NCI-H2081 treated with DMSO at 0.1 percent for 48 hours (cell line): Measurements from ENCODE around the gene MIER2.
"Not testable (repeated sequence)": the region's sequence is repeated elsewhere in the genome, so short reads cannot be mapped to it uniquely, and the experiment has no call there.

ENCODE experiments used
- DNase-seq: peaks from one replicate; lab custom pipeline; 2025; lab: John Stamatoyannopoulos, UW

MIER2 gene

GRCh38 chr19:344625-345319, at the start of gene MIER2:
Gene MIER2 (minus strand): TSS chr19:344796. CDS start chr19:344782, 14 bp downstream.
- DNase-seq: peak; percentile 22

GRCh38 chr19:393560-393959, 49.0 kb upstream of the MIER2 start:
- not testable (repeated sequence) for DNase-seq

- no peak for DNase-seq
These were observed 47.9 kb upstream of the MIER2 start for GRCh38 chr19:392375-392970.

- DNase-seq: no peak
These were observed 47.3 kb upstream of the MIER2 start for GRCh38 chr19:391726-392374.

GRCh38 chr19:391207-391557, 46.6 kb upstream of the MIER2 start:
- DNase-seq: no peak

GRCh38 chr19:390386-391206, 46.0 kb upstream of the MIER2 start:
- DNase-seq: no peak

- DNase-seq: no peak
These were observed 45.3 kb upstream of the MIER2 start for GRCh38 chr19:389935-390289.

- no peak for DNase-seq
These were observed 44.8 kb upstream of the MIER2 start for GRCh38 chr19:389255-389934.

- no peak for DNase-seq
These were observed 44.1 kb upstream of the MIER2 start for GRCh38 chr19:388691-389090.

- no peak for DNase-seq
These were observed 43.2 kb upstream of the MIER2 start for GRCh38 chr19:387777-388176.

- DNase-seq: not testable (repeated sequence)
These were observed 42.2 kb upstream of the MIER2 start for GRCh38 chr19:386632-387301.

- not testable (repeated sequence) for DNase-seq
These were observed 41.6 kb upstream of the MIER2 start for GRCh38 chr19:386189-386588.

GRCh38 chr19:384799-385169, 40.2 kb upstream of the MIER2 start:
- no peak for DNase-seq

GRCh38 chr19:383922-384798, 39.6 kb upstream of the MIER2 start:
- no peak for DNase-seq

GRCh38 chr19:383040-383439, 38.4 kb upstream of the MIER2 start:
- no peak for DNase-seq

- not testable (repeated sequence) for DNase-seq
These were observed 38.0 kb upstream of the MIER2 start for GRCh38 chr19:382578-382977.

GRCh38 chr19:381901-382300, 37.3 kb upstream of the MIER2 start:
- DNase-seq: not testable (repeated sequence)

- not testable (repeated sequence) for DNase-seq
These were observed 36.1 kb upstream of the MIER2 start for GRCh38 chr19:380618-381219.

- no peak for DNase-seq
These were observed 35.2 kb upstream of the MIER2 start for GRCh38 chr19:379796-380195.

GRCh38 chr19:378706-379105, 34.1 kb upstream of the MIER2 start:
- DNase-seq: no peak
